NCI-H187 treated with DMSO at 0.1 percent for 48 hours (cell line): ENCODE data around the gene SLC24A3.

Experiments used
- DNase-seq: peaks from one replicate; lab custom pipeline; 2025; lab: John Stamatoyannopoulos, UW

The SLC24A3 gene

DNA sequence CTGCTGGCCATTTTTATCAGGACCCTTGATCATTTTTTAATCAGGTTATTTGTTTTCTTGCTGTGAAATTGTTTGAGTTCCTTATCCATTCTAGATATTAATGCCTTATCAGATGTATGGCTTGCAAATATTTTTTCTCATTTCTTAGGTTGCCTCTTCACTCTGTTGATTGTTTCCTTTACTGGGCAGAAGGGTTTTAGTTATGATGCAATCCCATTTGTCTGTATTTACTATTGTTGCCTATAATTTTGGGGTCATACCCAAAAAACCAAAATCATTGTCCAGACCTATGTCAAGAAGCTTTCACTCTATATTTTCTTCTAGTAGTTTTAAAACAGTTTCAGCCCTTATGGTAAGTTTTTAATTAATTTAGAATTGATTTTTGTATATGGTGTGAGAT lies 172.5 kb downstream of the SLC24A3 start:
- no peak for DNase-seq

DNA sequence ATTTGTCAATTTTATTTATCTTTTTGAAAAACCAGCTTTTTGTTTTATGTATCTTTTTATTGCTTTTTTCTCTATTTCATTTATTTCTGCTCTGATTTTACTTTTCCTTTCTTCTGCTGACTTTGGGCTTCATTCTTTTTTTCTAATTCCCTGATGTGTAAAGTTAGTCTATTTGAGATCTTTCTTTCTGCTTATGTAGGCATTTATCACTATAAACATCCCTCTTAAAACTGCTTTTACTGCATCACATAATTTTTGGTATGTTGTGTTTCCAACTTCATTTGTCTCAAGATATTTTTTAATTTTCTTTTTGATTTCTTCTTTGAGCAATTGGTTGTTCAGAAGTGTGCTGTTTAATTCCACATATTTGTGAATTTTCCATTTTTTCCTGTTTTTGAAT lies 174.8 kb downstream of the SLC24A3 start:
- DNase-seq: no peak

DNA sequence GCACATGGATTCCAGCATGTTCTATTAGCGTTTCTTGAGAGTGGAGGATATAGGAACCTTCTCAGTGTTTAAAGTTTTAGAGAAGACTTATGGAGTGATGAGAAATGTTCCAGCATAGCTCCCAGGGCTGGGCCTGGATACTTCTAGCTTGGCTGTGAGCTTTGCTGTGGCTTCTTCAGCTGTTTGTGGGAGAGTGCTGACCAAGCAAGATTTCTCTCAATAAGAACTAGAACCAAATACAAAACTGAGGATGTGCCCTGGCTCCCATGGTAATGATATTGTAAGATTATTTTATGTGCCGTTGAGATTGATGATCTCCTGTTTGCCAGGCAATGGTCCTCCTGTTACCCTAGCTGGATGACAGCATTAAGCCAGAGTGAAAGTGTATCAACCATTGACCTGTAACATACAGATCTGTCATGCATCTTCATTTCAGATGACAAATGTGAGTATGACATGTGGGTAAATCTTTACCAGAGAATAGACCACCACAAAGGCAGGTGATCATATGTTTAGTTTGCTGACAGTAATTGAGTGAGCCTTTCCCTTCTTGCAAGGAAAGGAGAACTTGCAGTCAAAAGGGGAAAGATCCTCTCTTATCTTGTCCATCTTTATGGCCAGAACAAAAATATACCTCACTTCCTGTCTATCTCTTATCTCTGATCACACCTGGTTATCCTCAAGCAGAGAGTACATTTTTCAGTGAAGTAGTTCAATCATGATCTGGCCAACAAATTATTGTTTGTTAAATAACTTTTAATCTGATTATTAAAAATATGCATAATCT lies 180.1 kb downstream of the SLC24A3 start:
- DNase-seq: no peak

DNA sequence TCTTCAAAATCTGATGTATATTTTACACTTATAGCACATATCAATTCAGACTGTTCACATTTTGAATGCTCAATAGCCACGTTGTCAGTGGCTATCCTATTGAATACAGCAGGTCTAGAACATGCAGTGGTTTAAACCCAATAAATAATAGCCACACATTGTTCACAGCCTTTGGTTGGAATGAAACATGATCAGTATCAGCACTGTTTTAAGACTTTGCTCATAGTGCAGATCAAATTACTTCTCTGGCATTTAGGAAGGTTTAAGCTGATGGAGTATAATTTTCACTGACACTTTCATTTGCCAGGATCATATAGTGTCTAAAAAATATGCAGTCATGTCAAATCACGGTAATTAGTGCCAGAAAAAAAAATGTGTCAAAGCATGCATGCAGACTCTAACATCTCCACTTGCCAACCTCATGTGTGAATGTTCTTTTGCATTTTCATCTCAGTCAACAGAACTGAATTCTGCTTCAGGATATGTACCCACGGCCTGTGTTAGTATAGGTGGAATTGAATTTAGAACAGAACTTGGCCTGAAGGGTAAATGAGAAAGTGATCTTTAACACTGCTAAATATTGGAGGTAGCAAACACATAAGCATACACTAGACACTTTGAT lies 184.1 kb downstream of the SLC24A3 start:
- DNase-seq: no peak

DNA sequence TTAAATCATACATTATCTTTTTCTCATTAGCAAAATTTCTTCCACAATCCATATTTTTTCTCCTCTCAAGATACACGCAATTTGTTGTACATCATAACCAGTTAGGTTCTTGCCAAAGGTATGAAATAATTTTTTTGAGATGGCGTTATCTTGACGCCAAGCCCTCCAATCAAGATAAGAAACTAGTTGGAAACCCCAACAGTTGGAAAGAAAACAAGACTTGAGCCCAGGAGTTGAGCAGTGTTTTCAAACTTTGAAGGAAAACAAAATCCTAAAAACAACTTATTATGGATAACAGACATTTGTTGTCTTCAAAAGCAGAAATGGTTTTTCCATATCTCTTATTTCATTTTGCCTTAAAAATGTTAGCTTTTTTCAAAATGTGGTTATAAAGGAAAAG lies 184.8 kb downstream of the SLC24A3 start:
- no peak for DNase-seq

DNA sequence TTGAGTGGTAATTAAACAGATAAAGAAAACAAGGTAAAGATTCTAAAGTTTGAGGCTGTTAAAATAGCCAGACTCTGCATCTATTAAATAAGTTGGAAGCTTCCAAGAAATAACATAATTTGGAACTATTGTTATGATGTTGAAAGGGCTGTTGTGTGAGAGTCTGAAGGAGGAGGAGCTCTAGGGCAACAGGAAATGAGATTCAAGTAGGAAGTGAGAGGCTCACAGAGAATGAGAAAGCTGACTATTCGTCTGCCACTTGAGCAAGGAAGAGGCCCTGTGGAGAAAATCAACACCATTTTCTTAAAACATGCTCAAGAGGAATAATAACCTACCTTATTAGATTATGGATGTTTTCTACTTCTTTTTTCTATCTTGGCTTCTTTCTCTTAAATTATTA lies 185.2 kb downstream of the SLC24A3 start:
- no peak for DNase-seq

DNA sequence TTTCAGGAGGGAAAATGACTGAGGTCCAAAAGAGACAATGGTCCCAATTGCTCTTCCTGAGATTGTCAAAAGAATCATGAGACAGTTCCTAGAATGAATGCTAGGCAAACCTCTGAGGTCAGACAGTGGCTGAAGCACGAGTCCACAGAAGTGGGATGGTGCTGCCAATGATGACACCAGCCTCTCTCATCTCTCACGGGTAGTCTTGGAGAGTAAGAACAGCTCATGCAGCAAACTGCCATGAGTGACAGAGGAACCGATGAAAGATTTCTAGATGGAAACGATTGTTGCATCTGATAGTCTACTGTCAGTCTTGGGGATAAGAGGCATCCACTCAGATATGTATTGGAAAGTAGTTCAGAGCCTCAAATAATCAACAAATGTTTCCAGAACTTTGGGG lies 188.7 kb downstream of the SLC24A3 start:
- DNase-seq: no peak

DNA sequence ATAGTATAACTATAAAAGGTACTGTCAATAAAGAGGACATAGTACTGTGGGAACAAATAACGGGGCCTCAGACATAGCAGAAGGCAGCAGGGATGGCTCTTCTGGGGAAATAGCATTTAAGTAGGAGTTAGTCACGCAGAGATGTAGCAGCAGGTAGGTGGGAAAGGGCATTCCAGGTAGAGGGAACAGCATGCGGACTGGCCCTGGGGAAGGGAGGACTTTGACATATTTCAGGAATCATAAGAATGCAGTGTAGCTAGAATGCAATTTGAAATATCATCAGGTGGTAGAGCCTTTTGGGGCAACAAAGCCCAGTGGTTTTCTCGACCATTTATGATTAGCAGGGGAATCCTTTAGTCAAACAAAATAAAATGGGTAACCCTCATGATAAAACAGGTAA lies 191.1 kb downstream of the SLC24A3 start:
- no peak for DNase-seq

DNA sequence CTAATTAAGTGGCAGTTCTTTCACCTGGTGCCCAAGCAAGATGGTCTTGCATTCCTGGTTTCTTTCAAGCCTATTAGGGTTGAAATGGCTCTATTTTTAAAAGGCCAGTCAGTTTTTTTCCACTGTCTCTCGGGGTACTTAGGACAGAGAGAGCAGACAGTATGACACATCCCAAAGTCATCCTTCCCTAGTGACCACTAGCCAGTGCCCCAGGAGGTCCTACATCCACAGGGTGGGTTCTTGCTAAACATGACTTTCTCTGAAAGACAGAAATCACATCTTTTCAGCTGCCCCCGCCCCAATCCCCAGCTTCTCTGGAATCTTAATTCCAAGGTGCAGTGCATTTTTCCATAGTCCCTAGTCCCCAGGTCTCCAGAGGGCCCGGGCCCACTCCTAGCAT lies 192.4 kb downstream of the SLC24A3 start:
- no peak for DNase-seq

DNA sequence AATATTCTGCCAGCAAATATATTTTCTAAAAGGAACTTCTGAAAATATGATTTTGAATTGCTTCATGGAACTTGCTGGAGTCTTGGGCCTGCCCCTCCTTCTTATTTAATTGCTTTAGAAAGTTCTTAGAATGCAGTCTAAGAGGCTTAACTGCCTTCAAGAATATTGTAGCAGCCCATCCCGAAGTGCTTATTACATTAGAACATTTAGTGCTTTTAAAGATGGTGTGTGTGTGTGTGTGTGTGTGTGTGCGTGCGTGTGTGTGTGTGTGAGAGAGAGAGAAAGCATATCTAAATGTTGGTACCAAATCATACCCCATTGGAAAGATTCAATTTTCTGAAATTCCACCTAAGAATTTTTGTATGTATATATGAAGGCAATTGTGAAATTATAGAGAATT lies 193.5 kb downstream of the SLC24A3 start:
- no peak for DNase-seq

DNA sequence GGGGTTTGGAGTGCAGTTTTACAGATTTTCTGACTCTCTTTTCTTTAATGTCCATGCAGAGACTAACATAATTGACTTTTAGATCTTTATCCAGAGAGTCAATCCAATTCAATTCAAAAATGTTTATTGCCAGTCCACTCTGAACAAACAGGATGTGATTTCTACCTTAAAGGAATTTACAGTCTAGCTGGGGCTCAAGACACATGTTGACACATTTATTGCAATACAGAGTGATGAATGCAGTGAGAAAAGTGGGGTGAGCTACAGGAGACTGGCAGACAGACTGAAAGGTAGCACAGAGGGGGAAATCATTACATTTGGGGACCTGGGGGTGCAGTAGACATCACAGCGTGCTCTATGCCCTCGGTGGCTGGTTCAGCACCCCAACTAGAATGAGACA lies 193.9 kb downstream of the SLC24A3 start:
- DNase-seq: no peak

DNA sequence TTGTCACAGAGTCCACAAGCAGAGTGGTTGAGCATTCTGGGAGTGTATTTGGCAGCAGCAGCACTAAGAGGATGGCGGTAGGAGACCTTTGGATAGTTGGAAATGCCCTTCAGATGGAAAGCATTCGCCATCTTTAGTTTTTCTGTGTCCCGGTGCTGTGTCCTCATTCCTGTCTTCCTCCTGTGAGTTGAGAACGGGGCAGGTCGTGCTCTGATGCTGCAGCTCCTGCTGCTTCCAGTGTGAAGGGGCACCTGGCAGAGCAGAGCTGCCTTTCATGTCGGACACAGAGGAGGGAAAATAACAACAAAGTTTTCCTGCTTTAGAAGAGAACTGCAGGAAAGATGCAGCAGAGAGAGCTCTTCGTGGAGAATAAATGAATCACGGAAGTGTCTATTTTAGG lies 194.8 kb downstream of the SLC24A3 start:
- DNase-seq: no peak

DNA sequence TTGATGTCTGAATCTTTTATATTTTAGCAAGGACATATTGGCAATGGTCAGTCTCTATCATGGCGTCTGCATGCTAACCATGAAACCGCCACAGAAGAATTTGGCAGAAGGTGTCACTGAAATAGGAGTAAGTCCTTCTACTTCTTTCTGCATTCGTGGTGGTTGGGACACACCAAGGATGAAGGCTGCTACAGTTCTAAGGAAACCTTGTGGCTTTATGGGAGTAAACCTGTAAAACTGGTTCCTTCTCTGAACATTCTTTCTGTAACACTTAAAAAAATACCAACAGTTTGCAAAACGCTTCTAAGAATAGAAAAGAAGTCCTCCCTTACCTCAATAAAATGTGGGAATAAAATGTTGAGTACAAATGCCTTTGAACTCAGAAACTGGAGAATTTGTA lies 195.3 kb downstream of the SLC24A3 start:
- DNase-seq: no peak

DNA sequence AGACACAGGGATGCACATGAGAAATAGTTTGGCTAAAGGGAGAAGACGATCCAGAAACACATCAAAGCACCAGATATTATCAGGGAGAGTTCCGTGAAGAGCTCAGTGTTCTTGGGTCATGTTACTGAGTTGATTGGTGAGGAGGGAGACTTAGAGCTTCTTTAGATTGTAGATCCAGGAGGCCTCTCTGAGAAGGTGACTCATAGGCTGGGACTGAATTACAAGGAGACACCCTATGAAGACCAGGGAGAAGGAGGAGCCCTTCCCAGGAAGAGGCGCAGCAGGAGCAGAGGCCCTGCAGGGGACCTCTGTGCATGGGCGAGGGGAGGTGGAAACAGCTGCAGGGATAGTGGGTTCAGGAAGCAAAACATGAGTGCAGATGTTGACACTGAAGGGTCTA lies 196.5 kb downstream of the SLC24A3 start:
- DNase-seq: no peak

DNA sequence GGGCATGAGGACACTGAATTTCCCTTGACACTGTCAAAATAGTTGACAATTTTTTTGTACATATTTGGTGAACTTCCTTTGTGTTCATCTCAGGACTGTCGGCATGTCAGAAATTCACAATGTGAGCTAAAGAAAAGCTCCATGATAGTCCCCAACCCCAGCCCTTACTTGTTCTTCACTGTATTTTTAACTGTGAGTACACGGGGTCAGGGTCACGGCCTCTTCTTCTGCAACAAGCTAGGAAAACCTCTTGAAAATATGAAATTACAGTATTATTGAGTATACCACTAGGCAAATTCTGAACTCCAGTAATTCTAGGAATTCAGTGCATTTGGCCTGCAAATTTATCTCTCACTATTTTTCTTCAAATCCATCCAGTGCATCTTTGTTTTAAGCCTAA lies 199.4 kb downstream of the SLC24A3 start:
- DNase-seq: no peak

DNA sequence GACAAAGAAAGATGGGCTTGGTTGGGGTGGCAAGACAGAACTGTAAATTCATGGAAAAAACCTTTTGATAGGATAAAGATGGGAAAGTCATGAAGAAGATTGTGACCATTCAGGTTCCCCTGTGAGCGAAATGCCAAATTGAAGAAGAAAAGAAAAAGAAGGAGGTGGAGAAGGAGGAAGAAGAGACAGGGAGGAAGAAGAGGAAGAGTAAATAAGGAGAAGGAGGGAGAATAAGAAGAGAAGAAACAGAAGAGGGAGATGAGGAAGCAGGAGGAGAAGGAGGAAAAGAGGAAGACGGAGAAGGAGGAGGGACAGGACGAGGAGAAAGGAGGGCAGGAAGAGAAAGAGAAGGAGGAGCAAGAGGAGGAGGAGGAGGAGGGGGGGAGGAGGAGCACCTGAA lies 199.8 kb downstream of the SLC24A3 start:
- DNase-seq: no peak

DNA sequence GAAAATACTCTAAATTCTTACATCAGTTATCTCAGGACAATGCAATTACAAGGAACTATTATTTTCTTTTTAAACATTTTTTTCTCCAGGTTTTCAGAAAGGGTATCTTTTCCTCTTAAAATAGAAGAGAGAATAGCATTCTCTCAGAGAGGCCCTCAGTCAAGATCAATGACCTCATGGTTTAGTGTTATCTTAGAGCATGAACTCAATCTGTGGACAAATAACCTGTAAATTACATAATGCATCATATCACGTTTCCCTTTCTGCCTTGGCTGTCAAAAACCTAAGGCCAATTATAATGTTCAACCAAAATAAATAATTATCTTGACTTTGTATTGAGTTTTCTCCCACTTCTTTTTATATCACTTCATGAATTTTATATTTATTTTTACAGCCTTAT lies 202.2 kb downstream of the SLC24A3 start:
- no peak for DNase-seq

DNA sequence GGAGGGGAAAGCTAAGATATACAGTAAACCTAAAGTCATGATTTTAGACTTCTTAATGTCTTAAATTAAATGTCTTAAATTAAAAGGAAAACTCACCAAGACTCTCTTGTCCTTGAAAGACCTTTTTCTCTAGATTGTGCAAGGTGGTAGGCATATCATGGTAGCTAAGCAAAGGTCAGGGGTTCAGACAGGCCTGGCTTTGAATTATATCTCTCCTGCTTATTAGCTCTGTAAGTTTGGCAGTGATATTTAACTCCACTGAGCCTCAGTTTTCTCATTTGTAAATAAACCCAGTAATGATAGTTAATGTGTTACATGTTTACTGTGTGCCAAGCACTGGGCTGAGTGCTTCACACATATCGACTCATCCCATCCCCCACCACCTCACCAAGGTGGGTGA lies 203.3 kb downstream of the SLC24A3 start:
- no peak for DNase-seq

DNA sequence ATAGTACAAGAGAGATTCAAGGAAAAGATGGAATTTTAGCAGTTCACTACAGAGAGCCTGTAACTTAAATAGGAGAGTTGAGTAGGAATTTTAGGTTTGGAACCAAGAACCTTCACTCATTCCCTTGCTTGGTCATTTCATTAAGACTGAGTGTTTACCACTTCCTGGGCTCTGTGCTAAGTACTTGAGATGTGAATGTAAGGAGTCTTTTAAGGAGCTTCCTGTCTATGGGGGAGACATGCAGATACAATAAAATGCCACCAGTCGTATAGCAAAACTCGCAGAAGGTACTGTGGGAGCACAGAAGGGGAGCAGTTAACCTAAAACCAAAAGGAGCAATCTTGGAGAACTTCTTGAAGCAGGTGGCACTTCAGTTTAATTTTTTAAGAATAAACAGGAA lies 204.2 kb downstream of the SLC24A3 start:
- DNase-seq: no peak

DNA sequence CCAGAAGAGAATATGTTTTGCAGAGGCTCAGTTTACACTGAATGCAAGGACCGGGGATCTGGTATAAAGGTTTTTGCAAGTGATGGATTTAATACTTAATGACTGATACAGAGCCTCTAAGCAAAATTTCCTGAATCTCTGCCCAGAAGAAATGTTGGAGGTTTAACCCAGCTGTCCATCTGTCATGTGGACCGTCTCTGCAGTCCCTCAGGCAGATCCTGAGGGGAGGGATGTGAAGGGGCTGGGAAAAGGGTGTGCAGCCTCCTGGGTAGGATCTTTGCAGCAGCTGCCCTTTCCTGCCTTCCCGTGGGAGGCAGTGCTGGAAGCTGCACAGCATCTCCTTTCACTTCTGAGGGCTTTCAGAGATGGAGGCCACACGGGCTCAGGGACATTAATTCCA lies 207.0 kb downstream of the SLC24A3 start:
- no peak for DNase-seq

DNA sequence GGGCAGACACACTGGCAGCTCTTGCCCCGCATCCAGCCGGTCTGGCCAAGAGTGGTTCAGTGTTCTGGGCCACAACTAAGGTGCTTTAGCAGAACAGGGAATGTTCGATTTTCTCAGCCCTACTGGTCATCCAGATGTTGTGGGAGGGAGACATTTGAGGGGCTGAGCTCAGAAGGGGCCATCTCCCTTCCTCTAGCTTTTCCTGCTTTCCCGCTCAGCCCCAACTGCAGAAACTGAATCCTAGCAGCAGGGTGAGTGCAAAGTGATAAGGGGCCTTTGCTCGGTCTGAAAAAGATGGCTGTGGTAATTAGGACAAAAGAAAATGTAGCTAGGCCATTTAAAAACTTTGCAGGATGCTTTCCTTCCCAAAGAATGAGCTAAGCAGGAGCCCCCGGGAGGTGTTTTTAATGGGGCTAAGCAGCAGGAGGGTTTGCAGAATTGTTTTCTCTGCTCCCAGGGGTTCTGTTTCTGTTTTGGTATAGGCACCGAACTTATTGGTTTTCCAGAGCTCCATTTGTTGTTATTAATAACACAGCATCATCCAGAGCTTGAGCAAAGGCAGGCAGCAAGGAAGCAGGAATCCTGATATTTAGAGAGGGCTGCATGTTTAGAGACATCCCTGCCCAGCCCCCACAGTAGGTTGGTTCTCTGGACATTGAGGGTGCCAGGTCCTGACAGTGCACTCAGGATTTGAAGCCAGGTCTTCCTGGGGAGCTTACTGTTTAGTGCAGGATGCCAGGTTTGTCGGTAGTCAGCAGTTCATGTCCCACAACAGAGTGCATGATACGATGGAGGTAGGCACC lies 210.9 kb downstream of the SLC24A3 start:
- DNase-seq: no peak

DNA sequence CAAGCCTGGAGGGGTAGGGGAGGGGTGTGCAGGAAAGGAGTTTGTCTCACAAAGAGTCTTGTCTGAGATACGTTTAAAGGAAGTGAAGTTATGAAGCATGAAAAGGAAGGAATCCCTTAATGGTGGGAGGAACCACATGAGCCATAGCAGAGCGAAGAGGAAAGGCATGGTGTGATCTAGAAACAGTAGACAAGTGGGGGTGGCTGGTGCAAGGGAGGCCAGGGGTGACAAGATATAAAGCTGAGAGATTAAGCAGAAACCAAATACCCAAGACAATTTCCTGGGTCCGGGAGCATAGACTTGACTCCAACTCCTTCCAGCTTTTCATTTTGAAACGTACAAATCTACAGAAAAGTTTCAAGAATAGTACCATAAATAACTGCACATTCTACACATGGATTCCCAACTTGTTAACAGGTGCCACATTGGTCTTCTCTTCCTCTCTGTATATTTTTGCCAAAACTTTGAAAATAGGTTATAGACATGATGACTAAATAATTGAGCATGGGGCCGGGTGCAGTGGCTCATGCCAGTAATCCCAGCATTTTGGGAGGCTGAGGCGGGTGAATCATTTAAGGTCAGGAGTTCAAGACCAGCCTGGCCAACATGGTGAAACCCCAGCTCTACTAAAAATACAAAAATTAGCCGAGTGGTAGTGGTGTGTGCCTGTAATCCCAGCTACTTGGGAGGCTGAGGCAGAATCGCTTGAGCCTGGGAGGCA lies 211.6 kb downstream of the SLC24A3 start:
- DNase-seq: no peak

DNA sequence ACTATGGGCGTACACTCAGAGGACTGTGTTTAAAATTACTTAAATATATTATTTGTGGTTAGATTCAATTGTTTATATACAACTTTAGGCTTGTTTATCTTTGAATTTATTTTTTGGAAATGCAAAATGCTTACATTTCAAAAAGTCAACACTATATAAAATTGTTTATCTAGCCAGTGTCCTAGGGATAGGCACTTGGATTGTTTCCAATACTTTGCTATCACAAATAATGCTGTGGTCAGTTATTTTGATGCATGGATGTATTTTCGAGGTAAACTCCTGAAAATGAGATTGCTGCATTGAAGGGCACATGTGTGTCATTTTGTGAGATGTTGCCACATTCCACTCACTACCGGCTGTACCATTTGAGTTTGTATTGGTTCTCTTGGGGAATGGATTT lies 213.9 kb downstream of the SLC24A3 start:
- no peak for DNase-seq
